ENCODE measurements around the gene SLC35F4.
"Not testable (repeated sequence)": the region's sequence is repeated elsewhere in the genome, so short reads cannot be mapped to it uniquely, and the experiment has no call there.

The SLC35F4 gene

DNA sequence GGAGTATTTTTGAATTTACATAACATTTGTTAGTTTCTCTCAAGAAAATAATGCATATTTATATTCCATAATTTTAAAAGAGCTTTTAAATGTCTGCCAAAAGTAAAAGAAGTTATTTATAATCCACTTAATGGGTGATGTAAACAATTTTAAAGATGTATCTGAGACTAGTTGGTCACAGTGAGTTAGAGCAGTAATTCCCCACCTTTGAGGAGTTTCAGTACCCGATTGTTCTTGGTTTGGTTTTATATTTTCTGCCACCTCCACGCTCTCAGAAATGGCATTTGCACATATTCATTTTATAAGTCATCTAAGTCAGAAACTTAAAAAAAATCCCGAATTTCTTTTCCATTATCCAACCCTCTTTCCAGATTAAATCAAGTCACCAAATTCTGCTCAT is 153.2 kb downstream of the SLC35F4 start:
- DNase-seq: no peak

DNA sequence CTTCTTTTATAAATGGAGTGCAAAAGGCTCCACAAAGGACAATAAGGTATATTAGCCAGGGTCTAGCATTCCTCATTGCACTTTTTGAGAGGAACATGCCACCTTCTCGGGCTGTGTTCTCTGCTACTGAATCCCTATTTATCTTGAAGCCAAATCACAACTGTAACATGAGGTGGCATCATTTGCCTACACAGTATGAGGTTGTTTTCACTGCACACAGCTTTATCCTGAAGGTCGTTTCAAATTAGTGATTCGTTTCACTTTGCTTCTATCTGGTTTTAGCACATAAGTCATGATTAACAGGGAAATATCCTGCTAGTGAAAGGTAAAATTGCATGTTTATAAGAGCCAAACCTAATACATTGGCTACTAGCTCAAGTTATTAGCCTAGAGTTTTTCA is 153.8 kb downstream of the SLC35F4 start:
- no peak for DNase-seq

DNA sequence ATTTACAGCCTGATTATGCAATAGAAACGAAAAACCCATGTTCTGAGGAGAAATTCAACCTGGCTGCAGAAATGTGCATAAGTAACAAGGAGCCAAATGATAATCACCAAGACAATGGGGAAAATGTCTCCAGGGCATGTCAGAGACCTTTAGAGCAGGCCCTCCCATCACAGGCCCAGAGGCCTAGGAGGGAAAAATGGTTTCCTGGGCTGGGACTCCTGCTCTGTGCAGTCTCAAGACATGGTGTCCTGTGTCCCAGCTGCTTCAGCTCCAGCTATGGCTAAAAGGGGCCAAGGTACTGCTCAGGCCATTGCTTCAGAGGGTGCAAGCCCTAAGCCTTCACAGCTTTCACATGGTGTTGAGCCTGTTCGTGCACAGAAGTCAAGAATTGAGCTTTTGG is 156.0 kb downstream of the SLC35F4 start:
- DNase-seq: no peak

DNA sequence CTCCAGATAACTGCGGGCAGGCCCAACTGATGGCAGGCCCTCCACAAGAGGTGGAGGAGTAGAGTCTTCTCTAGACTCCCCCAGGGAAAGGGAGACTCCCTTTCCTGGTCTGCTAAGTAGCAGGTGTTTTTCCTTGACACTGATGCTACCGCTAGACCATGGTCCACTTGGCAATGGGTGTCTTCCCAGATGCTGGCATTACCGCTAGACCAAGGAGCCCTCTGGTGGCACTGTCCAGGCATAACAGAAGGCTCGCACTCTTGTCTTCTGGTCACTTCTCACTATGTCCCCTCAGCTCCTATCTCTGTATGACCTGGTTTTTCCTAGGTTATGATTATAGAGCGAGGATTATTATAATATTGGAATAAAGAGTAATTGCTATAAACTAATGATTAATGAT is 156.8 kb downstream of the SLC35F4 start:
- not testable (repeated sequence) for DNase-seq

DNA sequence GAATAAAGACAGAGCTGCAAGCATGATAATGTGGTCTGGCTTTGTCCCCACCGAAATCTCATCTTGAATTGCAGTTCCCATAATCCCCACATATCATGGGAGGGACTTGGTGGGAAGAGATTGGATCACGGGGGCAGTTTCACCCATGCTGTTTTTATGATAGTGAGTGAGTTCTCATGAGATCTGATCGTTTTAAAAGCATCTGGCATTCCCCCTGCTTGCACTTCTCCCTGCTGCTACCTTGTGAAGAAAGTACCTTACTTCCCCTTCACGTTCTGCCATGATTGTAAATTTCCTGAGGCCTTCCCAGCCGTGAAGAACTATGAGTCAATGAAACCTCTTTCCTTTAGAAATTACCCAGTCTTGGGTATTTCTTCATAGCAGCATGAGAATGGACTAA is 158.7 kb downstream of the SLC35F4 start:
- DNase-seq: no peak

DNA sequence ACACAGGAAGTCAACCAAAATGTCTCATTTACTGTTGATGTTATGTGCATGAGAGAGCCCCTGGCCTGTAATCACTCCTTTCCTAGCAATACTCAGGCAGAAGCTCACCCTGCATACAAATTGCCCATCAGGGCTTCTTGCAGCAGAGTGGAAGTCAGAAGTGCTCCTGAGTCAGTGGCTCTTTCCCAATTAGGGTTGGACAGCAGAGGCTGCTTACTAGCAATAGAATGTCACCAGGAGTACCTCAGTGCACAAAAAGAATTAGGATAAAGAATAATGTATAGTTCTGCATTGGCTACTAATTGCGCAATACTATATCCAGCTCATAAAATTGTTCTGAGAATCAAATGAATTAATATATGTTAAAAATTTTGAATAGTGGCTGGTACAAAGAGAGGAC is 161.1 kb downstream of the SLC35F4 start:
- no peak for DNase-seq

DNA sequence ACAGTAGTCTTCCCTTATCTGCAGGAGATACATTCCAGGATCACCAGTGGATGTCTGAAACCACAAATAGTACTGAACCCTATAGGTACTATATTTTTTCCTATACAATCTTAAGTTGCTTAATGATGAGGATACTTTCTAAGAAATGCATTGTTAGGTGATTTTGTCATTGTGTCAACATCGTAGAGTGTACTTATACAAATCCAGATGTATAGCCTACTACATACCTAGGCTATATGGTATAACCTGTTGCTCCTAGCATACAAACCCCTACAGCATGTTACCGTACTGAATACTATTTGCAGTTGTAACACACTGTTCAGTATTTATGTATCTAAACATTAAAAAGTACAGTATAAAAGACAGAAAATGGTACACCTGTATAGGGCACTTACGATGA is 165.9 kb downstream of the SLC35F4 start:
- DNase-seq: no peak

DNA sequence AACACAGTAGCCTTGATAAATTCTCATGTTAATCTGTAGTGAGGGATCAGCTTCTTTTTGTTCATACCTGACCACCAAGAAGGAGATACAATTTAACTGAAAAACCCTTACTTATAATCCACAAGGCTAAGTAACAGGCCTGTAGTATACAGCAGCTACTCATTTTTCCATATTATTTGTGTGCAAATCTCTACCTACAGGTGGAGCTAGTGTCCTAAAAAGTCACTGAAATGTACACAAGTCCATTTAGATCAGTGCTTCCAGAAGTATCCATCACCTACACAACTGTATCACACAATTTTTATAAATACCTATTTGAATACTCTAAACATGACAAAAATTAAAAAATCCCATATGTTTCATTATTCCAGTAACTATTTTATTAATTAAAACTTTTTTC is 173.2 kb downstream of the SLC35F4 start:
- DNase-seq: no peak

DNA sequence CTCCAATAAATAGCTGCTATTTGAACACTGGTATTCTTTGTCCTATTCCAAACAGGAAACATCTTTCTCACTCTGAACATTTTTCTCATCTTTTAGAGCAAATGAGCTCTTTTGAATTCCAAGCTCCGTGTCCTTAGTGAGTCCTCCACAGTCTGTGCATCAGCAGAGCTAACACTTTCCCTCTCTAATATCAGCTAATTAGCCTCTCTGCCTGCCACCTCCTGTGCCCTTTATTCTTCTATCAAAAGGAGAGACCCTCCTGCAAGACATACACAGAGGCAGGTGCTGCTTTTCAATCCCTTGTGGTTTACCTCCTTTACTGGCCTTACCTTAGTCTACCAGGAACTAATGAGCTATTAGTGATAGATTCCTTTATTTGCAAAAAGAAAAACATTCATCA is 178.5 kb downstream of the SLC35F4 start:
- no peak for DNase-seq

DNA sequence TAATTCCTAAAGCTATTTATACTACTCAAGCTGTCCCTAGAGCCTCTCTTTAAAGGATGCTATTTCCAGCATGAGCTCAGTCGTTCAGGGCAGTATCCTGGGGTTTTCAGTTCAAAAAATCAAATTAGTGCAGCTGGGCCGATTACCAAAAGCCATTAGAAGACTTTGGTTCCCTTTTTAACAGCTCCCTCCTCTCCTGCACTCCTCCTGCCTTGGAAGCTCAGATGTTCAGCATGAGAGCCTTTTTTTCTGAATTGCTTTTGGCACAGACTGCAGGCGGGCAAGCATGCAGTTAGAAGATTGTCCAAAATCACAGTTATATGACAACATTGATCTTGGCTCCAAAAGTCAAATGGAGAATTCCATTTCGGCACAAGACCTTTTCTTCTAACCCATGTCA is 179.6 kb downstream of the SLC35F4 start:
- no peak for DNase-seq

DNA sequence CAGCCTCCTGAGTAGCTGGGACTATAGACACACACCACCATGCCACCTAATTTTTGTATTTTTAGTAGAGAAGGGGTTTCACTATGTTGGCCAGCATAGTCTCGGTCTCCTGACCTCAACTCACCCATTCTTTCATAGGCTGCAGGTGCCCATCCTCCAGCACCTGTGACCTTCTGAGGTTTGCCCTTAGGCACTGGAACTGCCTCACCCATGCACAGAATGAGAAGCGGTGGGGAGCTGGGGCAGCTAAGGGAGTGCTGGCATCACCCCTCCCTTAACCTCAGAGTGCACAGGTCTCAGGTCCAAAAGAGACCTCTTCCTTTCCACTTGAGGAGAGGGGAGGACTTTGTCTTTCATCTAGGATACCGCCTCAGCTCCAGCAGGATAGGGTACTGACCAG is 194.9 kb downstream of the SLC35F4 start:
- no peak for DNase-seq

DNA sequence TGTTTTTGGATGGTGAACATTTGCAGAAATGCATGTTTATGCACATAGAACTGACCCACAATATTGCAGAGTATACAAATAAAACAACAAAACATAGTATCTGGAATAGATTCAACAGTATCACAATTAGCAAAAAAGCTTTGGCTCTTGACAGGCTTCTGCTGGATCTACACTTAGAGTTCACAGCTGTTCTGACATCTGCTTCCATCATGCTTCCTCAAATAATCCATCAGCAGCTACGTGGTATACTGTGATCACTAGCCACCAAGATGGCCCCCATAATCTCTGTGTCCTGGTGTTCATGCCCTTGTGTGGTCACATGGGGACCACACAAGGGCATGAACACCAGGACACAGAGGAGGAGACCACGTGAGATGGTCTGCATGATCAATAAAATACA is 205.7 kb downstream of the SLC35F4 start:
- no peak for DNase-seq

DNA sequence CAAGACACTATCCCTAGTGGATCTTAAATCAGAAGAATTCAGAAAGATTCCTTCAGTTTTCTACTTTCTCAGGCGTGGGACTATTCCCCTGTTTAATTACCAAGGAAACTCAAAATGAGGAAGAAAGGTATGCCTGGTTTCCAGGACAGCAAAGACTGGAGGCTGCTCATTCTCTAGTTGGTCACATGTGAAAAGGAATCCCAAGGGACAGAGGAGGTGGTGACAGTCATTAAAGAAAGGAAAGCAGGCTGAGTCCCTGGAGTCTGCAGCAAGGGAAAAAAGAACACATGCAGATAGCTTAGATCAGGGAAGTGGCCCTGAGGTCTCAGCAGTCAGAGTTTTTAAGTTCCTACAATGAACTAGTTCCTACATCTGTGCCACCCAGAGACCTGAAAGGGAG is 206.8 kb downstream of the SLC35F4 start:
- no peak for DNase-seq

DNA sequence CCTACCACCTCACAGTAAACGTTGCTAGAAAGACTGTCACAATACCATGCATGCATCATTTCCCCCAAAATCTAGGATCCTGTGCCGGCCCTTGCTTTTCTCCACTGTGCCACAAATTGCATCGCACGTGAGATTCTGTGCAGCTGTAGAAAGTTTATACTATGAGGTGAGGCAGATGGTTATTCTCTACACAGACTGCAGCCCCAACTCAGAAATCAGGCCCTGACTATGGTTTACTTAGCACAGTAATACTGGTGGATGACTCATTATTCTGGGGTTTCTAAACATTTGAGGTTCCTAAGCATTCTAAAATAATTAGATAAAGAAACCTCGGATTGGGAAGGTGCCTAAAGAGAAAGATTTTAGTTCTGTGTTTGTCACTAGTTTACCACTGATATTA is 208.4 kb downstream of the SLC35F4 start:
- no peak for DNase-seq

DNA sequence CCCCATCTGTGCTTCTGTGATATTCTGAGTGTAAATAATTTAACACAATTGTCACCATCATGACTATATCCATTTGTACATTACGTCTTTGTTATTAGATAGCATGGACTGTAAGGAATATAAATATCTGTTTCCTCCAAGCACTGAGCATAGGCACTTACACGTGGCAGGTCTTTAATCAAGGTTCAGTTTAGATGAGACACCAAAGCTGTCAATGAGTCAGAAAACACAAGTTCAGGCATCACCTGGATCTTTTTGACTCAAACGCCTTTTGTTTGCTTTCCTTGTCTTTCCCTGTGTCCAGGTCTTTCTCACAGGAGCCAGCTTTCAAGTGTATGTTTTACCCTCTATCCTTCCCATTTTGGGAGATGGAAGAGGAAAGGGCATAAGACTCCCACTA is 209.0 kb downstream of the SLC35F4 start:
- no peak for DNase-seq

DNA sequence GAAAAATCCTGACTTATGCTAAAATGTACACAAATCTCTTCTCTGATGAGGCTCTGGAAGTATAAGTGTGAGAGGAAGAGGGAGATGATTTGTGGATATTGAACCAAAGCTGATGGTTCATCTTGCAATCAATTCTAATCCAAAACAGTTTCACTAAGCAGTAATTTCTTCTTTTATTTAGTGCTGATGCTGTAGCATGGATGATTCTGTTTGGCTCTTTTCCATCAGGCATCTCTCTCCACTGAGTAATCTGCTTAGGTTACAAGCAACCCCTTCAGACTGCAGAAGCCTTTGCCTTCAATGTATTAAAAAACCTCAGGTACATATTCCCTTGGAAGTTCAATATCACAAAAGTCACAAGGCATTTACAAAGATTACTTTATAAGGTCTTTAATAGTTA is 213.1 kb downstream of the SLC35F4 start:
- DNase-seq: no peak

DNA sequence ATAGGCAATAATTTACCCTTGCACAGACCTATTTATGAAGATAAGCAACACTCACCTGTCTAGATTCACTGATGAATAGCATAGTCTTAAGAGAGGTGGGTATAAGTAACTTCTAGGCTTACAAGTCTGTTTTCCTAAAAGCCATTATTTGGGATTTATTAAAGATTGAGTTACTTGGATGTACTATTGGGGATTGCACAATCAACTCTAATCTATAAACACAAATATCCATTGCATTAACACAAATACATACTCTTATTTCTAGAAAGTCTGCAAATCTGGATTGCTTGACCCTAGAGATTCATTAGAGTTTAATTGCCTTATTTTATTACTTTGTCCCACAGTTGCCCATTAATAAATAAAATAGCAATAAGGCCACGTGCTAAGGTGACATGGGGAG is 224.1 kb downstream of the SLC35F4 start:
- no peak for DNase-seq

DNA sequence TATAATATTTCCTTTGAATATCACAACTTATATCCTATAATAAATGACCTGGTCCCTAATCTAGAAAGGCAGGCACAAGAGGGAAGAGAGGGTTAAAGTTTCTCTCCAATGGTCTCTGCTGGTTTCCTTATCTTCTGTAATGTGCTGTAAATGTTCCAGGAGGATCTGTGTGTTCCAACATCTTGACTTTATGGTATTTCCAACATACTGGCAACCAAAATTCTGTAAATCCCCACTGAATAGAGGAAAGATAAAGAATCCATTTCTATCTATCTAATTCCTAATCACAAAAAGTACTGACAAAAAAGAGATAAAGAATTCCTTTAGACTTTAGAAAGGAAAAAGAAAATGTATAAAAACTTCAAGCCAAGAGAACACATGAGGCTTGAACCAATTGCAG is 225.9 kb downstream of the SLC35F4 start:
- DNase-seq: no peak

DNA sequence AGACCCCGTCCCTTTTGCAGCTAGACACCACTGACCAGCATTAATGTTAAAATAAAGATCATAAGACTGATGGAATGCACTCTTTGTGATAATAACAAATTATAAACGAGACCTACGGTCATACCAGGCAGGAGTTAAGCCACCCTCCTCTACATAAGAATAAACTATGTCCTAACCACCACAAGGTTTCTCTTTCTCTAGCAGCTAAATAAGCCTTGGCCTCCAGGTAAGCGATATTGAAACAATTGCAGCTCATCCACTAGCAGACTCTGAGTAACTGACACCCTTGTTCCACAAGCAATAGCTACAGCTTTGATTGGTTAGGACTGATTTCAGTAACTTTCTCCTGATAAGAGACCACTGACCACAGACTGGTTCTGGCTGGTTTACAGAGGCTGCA is 228.0 kb downstream of the SLC35F4 start:
- no peak for DNase-seq

DNA sequence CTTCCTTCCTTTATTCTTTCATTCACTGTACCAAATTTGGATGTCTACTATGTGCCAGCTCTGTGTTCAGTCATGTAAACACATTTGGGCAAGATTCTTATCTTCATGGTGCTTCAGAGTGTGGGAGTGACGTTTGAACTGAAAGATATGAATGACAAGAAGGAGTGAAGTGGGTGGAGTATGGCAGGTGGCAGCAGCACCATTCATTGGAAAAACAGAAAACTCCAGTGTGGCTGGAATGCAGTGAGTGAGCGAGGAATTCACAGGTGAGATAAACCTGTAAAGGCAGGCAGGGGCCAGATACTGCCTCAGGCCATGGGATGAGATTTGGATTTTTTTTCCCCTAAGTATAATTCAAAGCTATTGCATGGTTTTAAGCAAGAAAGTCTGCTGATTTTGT is 231.6 kb downstream of the SLC35F4 start:
- DNase-seq: no peak

DNA sequence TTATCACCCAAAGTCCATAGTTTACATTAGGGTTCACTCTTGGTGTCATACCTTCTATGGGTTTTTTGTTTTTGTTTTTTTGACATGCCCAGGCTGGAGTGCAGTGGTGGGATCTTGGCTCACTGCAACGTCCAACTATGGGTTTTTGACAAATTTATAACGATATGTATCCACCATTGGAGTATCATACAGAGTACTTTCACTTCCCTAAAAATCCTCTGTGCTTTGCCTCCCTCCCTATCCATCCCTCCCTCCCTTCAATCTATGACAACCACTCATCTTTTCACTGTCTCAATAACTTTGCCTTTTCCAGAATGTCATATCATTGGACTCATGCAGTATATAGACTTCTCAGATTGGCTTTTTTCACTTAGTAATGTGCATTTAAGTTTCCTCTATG is 233.2 kb downstream of the SLC35F4 start:
- no peak for DNase-seq

DNA sequence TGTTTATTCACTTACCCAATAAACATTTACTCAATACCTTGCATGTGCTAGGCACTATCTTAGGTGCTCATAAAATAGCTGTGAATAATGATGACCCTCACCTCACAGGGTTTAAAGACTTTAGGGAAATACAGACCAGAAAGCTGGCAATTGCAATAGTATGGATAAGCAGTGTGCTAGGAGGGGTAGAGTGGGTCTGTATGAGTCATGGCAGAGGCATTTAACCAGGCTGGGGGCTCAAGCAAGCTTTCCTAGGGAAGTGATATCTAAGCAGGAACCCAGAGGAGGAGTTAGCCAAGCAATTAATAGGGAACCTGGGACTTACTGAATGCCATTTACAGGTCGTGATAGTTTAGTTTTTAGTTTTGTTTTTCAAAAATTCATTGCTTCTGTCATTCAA is 248.4 kb downstream of the SLC35F4 start:
- DNase-seq: no peak

DNA sequence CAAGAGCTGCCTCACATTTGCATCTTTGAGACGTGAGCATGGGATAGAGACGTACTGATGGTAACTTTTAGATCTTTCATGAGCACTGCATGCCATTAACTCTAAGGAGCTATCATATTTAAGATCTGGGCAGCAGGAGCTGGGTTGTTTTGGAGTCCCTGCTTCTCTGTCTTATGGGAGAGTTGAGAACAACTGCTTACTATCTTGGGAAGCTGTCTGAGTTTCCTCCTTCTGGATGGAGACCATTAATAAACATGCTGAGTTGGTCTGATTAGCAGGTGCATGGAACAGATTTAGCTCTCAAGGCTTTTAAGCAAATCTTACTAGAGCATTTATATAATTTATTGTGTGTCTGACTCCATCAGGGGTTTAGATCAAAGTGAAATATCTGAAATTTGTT is 252.9 kb downstream of the SLC35F4 start:
- no peak for DNase-seq

DNA sequence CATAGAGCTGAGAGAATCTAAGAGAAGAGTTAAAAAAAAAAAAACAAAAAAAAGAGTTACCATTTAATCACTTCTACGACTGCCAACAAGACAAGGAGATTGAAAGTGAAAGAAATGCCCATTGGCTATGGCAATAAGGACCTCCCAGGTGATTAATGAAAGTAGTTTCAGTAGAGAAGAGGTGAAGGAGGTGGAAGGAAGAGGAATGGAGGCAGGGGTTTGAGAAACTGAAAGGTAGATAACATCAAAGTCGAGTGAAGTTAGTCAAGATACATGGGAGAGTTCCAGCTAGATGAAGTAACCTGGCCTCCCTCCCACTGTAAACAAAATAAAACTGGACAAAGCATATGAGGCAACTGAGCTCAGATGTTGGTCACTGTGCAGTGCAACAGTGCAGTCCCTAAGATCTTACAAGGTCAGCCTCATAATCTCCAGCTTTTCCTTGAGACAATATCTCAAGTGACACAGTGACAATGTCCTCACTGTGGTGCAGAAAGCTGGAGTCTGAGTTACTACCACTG is 254.3 kb downstream of the SLC35F4 start:
- DNase-seq: no peak

DNA sequence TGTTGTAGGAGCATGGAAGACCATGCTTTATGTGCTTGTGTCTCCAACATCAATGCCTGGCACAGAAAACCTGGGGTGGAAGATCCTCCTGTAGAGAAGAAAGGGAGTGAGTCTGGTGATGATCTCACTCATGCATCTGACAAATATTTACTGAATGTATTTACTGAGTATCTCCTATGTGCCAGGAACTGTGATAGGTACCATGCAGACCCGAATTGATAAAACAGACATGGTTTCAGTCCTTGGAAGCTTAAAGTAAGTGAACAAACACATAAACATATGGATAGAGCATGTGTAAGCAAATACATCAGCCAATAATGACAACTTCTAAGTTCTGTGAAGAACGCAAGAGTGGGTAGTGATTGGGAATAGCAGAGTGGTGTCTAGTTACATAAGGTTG is 255.3 kb downstream of the SLC35F4 start:
- no peak for DNase-seq
